Stimulated activated CD8-positive, alpha-beta memory T cell treated with anti-CD3 and anti-CD28 coated beads, Interleukin-7, amount 100 ng/mL, for 48 hours (primary cell): ENCODE results near the gene MYOZ1.
A peak's percentile ranks its signal among the peaks of the same experiment; 100 is the strongest.
"Not testable (repeated sequence)": the region's sequence is repeated elsewhere in the genome, so short reads cannot be mapped to it uniquely, and the experiment has no call there.

Experiments used
- DNase-seq, 2 donors: peaks; one replicate each; pipeline ENCODE4 v3.0.0-alpha.2; 2020; ENCODE audit warnings: low read depth in 1 of 2; ENCODE audit errors: extremely low read depth in 1 of 2

Gene MYOZ1

DNA sequence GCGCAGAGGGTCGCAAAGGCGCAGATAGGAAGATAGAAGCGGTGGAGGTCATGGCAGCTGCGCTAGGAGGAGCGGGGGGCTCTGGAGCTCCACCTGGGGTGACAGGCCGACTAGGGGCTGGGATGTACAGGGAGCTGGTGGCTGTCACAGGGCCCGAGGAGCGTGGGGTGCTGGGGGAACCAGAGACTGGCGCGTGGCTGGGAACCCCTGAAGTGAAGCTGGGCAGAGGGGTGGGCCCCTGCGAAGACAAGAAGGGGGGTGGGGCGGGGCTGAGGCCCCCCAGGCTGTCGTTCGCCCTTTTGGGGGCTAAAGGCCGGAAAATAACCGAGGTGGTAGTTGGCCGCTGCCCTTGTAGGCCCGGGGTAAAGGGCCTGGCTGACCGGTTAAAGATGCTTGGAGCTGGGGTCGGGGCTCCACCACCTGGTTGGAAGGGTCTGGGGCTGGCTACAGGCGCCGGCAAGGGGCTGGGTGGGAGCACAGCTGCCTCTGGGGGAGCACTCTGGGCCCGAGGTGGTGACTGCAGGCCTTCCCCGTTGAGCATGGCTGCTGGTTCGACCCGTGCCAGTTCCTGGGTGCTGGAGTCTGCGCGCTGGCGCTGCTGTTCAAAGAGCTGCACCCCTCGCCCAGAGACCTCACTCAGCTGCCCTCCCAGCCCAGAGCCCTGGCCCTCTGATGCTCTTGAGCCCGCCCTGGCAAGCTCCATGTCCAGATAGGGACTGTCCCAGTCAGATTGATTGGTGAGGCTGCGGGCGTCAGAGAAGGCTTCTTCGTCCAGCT, 6.8 kb upstream of the MYOZ1 start:
- DNase-seq, result no peak

DNA sequence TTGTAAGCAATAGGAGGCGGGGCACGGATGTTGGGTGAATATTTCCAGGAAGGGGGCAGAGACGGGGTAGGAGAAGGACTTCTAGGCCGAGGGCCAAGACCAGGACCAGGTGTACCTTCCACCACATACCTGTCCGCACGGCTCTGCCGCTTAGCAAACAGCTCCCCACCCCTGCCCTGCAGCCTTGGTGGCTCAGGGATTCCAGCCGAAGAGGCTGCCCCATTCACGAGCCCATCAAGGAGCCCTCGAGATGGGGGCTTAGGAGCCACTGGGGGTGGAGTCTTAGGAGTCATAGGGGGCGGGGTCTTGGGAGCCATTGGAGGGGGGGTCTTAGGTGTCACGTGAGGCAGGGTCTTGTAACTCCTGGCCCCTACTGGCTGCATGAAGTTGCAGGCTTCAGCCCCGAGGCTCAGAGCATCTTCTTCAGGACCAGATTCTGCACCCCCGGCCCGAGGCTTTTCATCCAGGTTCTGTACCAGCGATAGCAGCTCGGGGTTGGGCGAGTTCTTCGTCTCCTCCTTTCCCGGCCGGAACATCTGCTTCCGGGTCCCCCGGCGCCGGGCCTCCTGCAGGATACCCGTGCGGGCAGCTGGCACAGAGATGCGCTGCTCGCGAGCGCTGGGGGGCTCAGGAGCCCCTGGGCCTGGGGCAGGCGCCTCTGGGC, 6.1 kb upstream of the MYOZ1 start:
- DNase-seq, result no peak

DNA sequence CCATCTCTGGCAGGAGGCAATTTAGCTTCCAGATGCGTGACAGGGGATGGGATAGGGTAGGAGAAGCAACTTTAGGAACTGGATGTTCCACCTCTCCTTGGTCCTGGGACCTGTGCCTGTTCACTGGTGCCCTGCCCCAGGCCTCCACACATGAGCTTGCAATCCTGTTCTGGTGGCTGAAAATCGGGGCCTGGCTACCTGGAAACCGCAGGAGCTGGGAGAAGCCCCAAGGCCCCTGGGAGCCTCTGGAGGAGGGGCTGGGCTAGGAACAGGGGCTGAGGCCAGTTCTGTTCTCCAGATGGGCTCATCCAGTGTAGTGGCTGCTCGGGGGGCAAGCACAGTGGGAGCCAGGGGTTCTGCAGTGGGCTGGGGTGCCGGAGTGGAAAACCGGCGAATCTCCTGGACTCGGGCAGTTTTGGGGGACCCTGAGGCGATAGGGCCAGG, 5.3 kb upstream of the MYOZ1 start:
- DNase-seq, result no peak

DNA sequence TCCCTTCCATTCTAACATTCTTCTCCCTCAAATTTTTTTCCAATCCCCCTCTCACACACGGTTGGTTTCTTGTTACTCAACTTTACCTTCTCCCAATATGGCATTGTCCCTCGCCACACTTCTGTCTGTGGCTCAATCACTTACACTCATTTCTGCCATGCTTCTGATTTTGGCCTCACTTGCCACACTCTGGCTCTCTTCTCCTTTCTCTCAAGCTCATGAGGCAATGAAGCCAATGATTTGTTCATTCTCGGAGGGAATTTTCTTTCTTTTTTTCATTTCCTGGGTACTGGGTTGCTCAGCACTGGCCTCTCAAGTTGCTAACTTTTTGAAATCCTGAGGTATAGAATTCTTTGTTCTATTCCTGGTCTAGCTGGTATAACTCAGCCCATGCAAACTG, 4.0 kb upstream of the MYOZ1 start:
- DNase-seq, result no peak

DNA sequence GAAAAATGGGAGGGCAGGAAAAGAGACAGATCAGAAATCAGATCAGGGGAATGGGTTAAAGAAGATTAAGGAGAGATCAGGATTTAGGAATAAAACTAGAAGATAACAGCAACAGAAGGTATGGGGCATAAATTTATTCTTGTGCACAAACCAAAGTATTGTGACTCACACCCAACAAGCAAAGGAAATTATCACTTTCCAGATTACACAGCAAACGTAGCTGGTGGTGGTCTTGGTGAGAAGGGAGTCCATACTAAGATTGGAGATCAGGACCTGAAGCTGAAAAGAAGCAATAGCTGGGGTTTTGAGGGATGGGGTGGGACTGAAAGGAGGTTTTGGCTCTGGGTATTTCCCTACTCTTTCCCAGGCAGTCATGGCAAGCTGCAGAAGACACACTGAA, 3.5 kb upstream of the MYOZ1 start:
- no peak for DNase-seq

DNA sequence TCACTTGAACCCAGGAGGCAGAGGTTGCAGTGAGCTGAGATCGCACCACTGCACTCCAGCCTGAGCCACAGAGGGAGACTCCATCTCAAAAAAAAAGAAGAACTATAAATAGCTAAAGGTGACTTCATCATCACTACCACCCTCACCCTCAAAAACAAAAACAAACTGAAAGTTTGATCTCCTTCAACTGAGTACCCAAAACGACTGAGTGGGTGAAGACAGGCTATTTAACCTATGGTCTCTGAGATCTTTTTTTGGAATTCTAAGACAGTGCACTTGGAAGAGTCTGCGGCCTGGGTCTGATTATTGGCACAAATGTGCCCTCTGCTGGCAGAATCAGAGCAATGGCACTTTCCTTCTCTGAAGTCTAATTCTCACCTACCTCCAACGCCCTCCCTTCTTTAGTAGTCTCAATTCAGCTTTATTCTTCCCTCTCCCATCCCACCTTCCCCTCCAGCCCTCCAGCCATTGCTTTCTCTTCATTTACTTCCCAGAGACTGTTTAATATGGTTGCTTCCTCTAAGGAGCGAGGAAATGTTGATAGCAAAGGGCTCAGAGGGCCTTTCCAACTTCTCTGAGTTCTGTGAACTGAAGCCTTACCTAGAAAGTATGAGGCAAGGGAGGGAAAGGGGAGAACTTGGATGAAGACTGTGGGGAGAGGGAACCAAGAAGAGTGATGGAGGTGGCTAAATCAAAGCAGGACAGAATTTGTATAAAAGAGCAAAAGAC, 2.9 kb upstream of the MYOZ1 start:
- DNase-seq, result peak in 1 of 2 donors; percentile 24

DNA sequence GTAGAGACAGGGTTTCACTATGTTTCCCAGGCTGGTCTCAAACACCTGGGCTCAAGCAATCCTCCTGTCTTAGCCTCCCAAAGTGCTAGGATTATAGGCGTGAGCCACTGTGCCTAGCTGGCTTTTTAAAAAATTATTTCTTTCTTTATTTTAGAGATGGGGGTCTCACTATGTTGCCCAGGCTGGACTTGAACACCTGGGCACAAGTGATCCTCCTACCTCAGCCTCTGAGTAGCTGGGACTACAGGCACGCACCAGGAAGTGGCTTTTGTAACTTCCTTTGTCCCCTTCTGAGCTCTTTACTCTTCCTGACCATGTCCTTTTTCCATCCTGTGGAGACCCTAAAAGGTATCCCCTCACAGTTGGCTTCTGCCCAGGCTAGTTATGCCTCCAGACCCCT, 2.1 kb upstream of the MYOZ1 start:
- DNase-seq, result no peak

DNA sequence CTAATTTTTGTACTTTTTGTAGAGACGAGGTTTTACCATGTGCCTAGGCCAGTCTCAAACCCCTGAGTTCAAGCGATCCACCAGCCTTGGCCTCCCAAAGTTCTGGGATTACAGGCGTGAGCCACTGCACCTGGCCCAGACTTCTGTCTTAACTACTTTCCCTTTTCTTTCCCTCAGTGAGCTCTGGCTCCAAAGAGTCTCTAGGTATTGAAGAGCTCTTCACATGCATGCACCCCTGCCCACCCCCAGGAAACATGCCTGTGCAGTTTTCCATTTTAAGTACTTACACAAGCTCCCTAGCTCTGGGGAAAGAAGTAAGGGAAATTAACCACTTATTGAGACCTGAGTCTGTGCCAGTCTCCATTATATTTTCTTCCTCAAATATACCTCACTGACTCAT, 2.0 kb downstream of the MYOZ1 start:
- no peak for DNase-seq

DNA sequence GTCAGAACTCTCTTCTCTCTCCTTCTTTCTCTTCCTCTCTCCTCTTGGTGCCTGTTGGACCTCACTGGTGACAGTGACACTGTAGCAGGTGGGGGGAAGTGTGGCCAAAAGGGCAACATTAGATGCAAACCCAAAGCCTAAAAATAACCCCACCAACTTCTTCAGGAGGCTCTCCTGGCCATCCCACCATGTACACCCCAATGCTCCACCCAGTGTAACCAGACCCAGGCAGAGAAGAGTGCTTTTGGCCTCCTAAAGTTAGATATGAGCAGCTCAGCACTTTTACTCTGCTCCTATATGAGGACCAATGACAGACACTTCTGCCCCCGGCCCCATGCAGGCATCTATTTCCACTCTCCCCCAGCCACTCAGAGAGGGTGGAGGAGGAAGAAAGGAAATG, 5.5 kb downstream of the MYOZ1 start:
- DNase-seq, result no peak

DNA sequence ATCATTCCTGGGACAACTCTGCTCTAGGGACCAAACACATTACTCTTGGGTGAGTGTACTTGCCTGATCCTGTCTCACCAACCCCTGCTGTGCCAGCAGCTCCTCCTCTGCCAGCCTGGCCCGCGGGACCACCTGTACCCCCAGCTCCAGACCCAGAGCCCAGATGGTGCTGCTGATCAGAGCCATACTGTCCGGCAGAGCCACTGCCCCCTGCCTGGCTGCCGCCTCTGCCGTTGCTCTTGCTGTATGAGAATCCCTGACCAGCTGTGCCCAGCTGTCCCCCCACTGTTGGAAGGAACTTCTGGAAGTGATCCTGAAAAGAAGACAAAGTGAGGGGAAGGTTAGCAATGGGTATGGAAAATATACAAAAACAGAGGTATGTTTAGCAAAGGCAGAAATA, 6.9 kb downstream of the MYOZ1 start:
- no peak for DNase-seq

DNA sequence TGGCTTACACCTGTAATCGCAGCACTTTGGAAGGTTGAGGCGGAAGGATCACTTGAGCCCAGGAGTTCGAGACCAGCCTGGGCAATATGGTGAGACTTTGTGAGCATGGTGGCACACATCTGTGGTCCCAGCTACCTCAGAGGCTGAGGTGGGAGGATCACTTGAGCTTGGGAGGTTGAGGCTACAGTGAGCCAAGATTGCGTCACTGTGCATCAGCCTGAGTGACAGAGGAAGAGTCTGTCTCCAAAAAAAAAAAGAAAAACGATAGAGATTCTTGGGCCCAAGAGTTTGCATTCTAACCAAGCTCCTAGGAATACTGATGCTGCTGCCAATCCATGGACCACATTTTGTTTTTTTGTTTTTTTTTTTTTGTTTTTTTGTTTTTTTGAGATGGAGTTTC, 12.1 kb downstream of the MYOZ1 start:
- DNase-seq, result no peak

DNA sequence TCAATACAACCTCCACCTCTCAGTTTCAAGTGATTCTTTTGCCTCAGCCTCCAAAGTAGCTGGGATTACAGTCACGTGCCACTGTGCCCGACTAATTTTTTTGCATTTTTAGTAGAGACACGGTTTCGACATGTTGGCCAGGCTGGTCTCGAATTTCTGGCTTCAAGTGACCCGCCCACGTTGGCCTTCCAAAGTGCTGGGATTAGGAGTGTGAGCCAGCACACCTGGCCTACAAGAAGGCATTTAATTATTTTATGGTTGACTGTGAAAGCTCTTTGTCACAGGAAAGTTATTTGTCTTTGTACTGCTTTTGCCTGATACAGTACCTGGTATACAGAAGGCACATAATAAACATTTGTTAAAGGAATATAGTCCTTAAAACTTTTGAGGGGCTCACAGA, 12.9 kb downstream of the MYOZ1 start:
- DNase-seq, result no peak

DNA sequence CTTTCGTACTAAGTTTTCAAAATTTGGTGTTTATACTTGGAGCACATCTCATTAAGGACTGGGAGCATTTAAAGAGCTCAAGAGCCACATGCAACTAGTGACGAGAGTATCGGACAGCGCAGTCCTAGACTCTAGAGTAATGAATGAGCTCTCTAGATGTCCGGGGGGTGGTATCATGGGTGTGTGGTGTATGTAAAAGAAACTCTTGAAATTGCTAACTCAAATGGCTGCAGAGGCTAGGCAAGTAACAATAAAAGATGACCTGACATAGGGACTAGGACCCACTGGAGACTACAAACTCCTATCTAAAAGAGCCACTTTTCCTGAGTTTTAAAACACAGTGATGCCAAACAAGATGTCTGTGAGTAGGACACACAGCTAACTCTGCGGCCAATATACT, 14.0 kb downstream of the MYOZ1 start:
- no peak for DNase-seq

DNA sequence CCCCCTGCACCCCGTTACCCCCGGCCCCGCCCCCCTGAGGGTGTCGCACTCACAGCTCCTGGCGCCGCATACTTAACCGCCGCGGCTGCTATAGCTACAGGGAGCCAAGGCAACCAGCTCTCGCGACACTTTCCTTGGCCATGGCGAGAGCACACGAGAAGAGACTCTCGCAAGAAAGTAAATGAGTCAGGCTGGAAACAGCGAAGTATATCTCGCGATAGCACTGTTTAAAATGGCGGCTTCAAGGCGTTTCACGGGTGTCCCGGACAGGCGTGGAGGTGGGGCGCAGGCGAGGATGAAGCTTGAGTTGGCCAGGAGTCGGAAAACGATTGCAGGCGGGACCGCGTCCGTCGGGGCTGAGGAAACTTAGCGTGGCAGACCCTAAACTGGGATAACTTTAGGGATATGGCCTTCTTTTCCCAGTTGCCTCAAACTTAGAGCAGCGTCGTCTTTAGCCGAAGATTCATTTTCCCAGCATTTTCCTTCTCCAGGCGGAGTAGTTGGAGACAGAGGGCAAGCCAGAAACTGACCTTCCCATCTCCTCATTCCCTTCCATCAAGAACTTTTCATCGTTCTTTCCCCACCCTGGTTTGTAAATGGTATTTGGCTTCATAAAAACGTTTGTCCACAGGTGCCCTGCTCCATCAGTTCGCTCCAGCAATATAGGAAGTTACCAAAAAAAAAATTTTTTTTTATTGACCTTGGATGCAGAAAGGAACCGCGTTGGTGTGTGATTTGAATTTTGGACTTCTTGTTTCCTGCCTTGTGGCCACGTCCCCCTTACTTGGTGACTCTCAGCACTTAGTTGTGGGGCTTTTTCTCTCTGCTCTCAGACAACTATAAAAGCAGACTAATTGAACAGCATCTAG, 15.2 kb downstream of the MYOZ1 start:
- peak; percentile 75 to 93 for DNase-seq

DNA sequence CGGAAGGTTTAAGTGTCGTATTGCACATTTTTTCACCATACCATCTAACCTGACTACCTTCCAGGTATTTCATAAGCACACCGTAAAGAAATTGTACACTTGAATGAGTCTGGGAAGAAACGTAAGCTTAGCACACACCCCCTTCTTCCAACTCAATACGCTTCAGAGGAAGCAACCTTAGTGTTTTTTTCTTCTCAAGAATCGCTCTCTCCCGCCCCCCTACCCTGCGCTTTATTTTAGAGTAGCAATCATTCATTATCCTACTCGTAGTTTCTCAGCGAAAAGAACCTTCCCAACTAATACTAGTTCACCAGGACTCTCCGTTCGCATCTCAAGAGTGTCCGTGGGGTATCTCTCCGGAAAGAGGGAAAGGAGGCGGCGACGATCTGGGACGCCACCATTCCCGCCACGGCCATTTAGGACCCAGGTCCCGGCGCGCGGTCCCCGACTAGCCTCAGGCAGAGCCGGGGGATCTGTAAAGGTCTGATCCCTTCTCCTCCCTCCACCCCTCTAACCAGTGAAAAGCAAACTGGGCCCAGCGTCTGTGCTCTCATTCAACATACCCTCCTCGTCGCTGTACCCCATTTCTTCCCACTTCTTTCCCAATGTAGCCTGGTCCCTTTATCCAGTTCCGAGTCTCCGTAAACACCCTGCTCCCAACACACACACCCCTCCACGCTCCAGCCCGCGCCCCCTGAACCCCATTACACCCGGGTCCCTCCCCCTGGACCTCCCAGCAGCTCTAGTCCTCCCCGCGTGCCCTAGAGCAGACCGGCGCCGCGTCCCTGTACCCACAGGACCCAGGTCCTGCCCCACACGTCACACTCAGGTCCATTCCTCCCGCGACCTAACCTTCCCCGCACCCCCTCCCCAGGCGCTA, 16.0 kb downstream of the MYOZ1 start:
- no peak for DNase-seq

DNA sequence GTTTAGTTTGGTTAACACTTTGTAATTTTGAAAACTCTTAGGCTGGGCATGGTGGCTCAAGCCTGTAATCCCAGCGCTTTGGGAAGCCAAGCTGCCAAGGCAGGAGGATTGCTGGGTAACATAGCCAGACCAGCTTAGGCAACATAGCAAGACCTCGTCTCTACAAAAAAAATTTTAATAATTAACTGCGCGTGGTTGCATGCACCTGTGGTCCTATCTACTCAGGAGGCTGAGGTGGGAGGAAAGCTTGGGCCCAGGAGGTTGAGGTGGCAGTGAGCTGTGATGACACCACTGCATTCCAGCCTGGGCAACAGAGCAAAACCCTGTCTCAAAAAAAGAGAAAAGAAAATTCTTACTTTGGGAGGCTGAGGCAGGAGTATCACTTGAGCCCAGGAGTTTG, 18.2 kb downstream of the MYOZ1 start:
- no peak for DNase-seq

DNA sequence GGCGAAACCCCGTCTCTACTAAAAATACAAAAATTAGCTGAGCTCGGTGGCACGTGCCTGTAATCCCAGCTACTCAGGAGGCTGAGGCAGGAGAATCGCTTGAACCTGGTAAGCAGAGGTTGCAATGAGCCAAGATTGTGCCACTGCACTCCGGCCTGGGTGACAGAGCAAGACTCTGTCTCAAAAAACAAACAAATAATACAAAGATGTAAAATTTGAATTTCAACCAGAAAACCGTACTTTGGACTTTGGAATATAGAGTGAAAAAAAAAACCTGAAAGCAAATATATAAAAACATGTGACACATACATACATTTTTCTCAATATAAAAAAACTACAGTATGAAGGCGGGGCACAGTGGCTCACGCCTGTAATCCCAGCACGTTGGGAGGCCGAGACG, 20.3 kb downstream of the MYOZ1 start:
- not testable (repeated sequence) for DNase-seq

DNA sequence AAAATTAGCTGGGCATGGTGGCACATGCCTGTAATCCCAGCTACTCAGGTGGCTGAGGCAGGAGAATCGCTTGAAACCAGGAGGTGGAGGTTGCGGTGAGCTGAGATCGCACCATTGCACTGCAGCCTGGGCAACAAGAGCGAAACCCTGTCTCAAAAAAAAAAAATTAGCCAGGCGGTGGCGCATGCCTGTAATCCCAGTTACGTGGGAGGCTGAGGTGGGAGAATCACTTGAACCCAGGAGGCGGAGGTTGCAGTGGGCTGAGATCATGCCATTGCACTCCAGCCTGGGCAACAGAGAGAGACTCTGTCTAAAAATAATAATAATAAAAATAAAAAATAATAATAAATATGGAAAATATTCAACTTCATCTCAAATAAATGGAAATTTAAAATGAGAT, 24.1 kb downstream of the MYOZ1 start:
- DNase-seq, result not testable (repeated sequence)

DNA sequence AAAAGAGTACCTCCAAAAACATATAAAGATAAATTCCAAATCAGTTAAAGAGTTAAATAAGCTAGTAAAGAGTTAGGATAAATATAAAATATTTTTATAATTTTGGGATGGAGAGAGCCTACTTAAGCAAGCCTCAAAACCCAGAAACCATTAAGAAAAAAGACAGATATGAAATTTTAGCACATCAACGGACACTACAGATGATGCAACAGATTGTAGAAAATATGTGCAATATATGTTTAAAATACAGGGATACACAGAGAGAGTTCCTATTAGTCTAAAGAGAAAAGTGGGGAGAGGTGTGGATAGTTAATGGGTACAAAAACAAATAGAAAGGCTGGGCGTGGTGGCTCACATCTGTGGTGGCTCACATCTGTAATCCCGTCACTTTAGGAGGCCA, 26.6 kb downstream of the MYOZ1 start:
- no peak for DNase-seq

DNA sequence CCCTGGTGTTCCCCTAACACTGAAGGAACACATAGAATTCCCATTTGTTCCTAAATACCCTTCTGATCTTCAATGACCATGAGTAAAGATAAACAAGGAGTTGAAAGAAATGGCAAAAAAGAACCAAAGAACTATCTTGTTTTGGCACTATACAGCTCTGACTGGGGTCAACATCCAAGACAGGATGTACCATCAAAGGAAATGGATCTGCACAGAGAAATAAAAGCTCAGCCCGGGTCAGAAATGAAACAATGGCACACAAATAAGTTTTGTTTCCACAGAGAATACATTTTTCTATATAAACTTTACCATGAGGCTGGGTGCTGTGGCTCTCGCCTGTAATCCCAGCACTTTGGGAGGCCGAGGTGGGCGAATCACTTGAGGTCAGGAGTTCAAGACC, 32.2 kb downstream of the MYOZ1 start:
- no peak for DNase-seq
